Activated CD4-positive, alpha-beta T cell treated with anti-CD3 and anti-CD28 coated beads for 48 hours (primary cell): ENCODE measurements around the gene FCF1.

Source experiments
- DNase-seq: peaks from one replicate; pipeline ENCODE4 v3.0.0-alpha.2; 2020

FCF1 gene

DNA sequence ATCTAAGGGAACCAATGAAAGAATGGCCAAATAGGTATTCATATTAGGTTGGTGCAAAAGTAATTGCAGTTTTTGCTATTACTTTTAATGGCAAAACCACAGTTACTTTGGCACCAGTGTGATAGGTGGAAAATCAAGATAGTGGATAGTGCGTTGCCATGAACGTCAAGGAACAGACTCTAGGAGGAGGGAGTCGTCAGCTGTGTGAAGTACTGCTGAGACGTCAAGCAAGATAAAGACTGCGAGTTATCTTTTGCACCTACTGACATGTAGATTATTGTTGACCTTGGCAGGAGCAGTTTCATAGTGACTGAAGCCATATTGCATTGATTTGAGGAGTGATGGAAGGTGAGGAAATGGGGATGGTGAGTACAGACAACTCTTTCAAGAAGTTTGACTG is 58.5 kb downstream of the FCF1 start:
- DNase-seq, result no peak

DNA sequence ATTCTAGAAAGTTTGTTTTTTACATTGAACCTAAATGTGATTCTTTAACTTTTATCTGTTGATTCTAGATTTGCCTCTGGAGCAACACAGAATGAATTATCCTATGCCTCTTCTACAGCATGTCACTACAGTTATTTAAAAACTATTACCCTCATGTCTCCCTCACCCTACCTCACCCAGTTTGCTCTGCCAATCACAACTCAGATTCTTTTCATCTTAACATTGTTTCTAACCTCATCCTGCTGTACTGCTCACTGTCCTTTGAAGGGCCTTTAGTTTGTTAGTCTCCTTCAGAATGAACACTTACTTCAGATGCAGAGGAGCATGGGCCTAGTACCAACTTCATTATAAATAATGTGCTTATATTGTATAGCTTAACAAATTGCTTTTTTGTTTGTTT is 71.7 kb downstream of the FCF1 start:
- DNase-seq, result no peak

DNA sequence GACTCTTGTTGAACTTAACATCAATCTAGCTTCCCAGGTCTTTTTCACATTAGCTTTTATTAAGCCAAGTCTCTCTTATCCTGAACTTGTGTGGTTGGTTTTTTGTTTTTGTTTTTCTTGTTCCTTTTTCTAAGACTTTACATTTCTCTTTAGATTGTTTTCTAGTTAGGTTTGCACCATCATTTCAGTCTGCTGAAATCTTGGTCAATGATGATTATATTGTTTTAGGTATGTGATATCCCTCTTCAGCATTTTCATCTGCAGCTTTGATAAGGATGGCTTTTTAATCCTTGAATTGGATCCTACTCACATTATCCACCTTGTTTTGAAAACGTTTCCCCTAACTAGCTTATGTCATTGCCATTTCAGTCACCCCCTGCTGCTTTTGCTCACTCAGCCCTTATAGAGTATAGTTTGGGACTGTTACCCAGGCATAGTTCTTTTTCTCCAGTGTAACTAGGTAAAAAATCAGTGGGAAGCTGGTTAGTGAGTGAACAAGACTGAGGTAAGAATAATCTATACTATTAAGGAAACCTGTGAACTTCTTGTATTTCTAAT is 72.2 kb downstream of the FCF1 start:
- DNase-seq, result no peak

DNA sequence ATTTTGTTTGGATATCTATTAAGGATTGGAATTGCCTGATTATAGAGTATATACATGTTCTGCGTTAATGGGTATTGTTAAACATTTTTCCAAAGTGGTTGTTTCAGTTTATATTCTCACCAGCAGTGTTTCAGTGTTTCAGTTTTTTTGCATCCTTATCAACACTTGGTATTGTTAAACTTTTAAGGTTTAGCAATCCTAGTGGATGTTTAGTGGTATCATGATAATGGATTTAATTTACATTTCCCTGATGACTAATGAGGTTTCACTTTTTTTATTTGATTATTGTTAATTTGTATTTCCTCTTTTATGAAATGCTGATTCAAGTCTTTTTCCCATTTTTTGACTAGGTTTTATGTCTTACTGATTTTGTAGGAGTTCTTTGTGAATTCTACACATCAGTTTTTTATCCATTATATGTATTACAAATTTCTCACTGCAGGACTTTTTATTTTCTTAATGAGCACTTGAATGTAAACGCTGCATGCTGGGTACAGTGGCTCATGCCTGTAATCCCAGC is 73.9 kb downstream of the FCF1 start:
- DNase-seq, result no peak
